SK-N-SH (cell line): ENCODE measurements around the gene KIR2DL3.
"Not testable (repeated sequence)": the region's sequence is repeated elsewhere in the genome, so short reads cannot be mapped to it uniquely, and the experiment has no call there.

Experiments used
- EP300 ChIP-seq, 2 experiments: IDR thresholded peaks; 2 replicates each; pipeline versions ENCODE4 v1.4.0 to v1.6.1; 2012; ENCODE audit warnings: borderline replicate concordance in 1 of 2, low read depth in 1 of 2, low read length in 1 of 2
- FOSL2 ChIP-seq: IDR thresholded peaks from 2 replicates; pipeline ENCODE4 v1.4.0; 2012; ENCODE audit warnings: low read depth, mild to moderate bottlenecking, moderate library complexity, borderline replicate concordance
- GABPA ChIP-seq: IDR thresholded peaks from 2 replicates; pipeline ENCODE4 v1.4.0; 2012; ENCODE audit warnings: low read depth, mild to moderate bottlenecking
- JUND ChIP-seq: IDR thresholded peaks from 2 replicates; pipeline ENCODE4 v1.4.0; 2012
- NFIC ChIP-seq: IDR thresholded peaks from 2 replicates; pipeline ENCODE4 v1.4.0; 2012; ENCODE audit warnings: borderline replicate concordance
- POLR2AphosphoS5 ChIP-seq: IDR thresholded peaks from 2 replicates; pipeline ENCODE4 v1.6.1; 2012; ENCODE audit warnings: low read depth, low read length
- REST ChIP-seq: IDR thresholded peaks from 2 replicates; pipeline ENCODE4 v1.6.1; 2012; ENCODE audit warnings: mild to moderate bottlenecking, low read depth, low read length, moderate library complexity
- TEAD4 ChIP-seq: IDR thresholded peaks from 2 replicates; pipeline ENCODE4 v1.4.0; 2012; ENCODE audit warnings: mild to moderate bottlenecking, borderline replicate concordance; ENCODE audit not compliant: insufficient read depth
- TF ChIP-seq, protein P1 (sequence below): fragments of 200-600 bp; sonication (generic); IDR thresholded peaks from 2 replicates; pipeline ENCODE4 v1.6.1; 2017; ENCODE audit warnings: antibody characterized with exemption, mild to moderate bottlenecking, moderate library complexity

- TF ChIP-seq TEAD4; GABPA; FOSL2; JUND; EP300 (IDR thresholded peaks at IDR 0.05; ENCODE audit: borderline replicate concordance in 1 of 2, low read depth in 1 of 2, low read length in 1 of 2); POLR2AphosphoS5; REST; NFIC: not testable (repeated sequence)
- TF ChIP-seq, protein P1, sequence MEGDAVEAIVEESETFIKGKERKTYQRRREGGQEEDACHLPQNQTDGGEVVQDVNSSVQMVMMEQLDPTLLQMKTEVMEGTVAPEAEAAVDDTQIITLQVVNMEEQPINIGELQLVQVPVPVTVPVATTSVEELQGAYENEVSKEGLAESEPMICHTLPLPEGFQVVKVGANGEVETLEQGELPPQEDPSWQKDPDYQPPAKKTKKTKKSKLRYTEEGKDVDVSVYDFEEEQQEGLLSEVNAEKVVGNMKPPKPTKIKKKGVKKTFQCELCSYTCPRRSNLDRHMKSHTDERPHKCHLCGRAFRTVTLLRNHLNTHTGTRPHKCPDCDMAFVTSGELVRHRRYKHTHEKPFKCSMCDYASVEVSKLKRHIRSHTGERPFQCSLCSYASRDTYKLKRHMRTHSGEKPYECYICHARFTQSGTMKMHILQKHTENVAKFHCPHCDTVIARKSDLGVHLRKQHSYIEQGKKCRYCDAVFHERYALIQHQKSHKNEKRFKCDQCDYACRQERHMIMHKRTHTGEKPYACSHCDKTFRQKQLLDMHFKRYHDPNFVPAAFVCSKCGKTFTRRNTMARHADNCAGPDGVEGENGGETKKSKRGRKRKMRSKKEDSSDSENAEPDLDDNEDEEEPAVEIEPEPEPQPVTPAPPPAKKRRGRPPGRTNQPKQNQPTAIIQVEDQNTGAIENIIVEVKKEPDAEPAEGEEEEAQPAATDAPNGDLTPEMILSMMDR: not testable (repeated sequence)
These were observed 20.3 kb downstream of the KIR2DL3 start for GRCh38 chr19:54758577-54758976.
